TTC549 (cell line): ENCODE data around the gene LBP.
"Not testable (repeated sequence)": the region's sequence is repeated elsewhere in the genome, so short reads cannot be mapped to it uniquely, and the experiment has no call there.

Source experiments
- FAIRE-seq: peaks from 2 replicates; lab custom pipeline; 2012; peaks lifted over from hg19 to GRCh38; lab: Jason Lieb, UNC

Gene LBP, protein sequence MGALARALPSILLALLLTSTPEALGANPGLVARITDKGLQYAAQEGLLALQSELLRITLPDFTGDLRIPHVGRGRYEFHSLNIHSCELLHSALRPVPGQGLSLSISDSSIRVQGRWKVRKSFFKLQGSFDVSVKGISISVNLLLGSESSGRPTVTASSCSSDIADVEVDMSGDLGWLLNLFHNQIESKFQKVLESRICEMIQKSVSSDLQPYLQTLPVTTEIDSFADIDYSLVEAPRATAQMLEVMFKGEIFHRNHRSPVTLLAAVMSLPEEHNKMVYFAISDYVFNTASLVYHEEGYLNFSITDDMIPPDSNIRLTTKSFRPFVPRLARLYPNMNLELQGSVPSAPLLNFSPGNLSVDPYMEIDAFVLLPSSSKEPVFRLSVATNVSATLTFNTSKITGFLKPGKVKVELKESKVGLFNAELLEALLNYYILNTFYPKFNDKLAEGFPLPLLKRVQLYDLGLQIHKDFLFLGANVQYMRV

GRCh38 chr20:38346247-38346651, at the start of gene LBP:
Gene LBP, plus strand, starts transcription at chr20:38346482. Its CDS starts 35 bp downstream, at chr20:38346517.
- FAIRE-seq, result no peak

DNA sequence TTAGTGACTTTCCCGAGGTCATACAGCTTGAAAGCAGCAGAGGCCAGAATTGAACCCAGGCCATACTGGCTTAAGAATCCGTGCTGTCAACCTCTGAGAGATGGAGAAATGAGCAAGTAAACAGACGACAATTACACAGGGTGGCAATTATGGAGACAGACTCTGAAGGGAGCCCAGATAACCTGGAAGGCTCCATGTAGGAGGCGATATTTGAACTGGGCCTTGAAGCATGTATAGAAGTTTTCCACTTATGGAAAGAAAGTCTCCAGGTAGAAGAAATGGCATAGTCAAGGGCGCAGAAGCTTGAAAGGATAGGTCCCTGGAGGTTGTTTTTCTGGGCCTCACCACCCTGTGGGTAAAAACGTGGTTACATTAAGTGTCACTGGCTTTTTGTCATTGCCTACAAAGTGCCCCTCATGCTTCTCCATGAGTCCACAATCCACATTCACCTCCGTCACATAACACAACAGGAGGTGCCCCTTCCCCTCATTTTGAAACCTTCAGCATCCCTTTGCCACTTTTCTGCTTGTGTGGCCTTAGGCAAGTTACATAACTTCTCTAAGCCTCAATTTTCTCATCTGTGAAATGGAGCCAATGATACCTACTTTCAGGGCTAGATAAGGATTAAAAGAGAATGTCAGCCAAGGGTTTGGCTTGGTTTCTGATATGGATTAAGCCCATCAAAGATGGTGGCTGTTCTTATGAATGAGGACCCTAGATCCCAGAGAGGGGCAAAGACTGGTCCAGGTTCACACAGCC, 48.2 kb upstream of the LBP start:
- no peak for FAIRE-seq

- FAIRE-seq, result no peak
Measured at GRCh38 chr20:38298768-38299288, 47.5 kb upstream of the LBP start.

GRCh38 chr20:38299963-38300362, 46.3 kb upstream of the LBP start:
- no peak for FAIRE-seq

- no peak for FAIRE-seq
Measured at GRCh38 chr20:38300438-38300837, 45.8 kb upstream of the LBP start.

DNA sequence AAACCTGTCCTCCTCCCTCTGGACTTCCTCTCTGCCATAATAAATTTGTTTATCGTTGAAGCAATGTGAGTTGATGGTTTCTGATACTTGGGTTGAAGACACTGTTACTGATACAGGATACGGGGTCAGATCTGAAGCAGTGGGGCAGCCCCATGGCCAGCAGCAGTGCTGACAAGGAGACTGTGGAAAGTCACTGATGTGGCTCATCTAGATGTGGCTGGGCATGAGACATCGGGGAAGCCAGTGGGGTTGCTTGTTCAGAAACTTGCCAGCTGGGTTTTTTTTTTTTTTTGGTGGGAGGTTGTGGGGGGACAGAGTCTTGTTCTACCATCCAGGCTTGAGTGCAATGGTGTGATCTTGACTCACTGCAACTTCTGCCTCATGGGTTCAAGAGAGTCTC, 45.0 kb upstream of the LBP start:
- no peak for FAIRE-seq

DNA sequence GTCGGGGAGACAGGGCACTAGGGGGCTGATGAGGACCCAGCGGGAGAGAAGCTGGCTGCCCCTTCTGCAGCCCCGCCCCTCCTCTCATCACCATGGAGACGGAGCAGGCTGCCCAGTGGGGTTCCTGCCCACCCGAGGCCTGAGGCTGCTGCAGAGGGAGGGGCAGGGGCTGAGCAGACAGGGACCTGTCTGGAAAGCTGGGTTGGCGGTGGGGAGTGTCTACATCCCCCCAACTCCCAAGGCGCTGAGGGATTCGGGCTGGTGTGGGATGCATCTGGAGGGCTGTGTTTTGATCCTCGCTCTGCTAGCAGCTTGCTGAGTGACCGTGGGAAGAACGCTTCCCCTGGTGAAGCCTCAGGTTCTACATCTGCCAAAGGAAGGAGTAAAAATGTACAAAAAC, 43.5 kb upstream of the LBP start:
- no peak for FAIRE-seq

DNA sequence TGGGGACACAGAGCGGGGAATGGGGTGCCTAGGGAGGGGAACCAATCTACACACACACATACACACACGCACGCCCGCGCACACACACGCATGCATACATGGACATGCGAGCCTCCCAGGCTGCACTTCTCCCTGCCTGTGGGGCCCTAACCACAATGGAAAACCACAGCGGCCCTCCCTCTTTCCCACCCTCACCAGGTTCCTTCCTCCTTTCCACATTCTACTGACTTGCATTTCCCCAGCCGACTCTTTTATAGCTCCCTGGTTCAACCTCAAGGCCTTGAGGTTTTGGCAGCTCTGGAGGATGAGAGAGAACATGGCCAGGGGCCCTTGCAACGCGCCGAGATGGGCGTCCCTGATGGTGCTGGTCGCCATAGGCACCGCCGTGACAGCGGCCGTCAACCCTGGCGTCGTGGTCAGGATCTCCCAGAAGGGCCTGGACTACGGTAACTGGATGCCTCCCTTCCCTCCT, 42.3 kb upstream of the LBP start, which contains the start of gene BPI:
Gene BPI (plus strand): TSS at position 249 of the 472 bp plus-strand sequence. CDS start 68 bp downstream, at position 317.
- no peak for FAIRE-seq

- FAIRE-seq, result no peak
Measured at GRCh38 chr20:38304845-38305447, 41.3 kb upstream of the LBP start.

- FAIRE-seq, result no peak
Measured at GRCh38 chr20:38305541-38305940, 40.7 kb upstream of the LBP start.

- FAIRE-seq, result no peak
Measured at GRCh38 chr20:38306379-38306778, 39.9 kb upstream of the LBP start.

GRCh38 chr20:38307371-38308046, 38.8 kb upstream of the LBP start:
- no peak for FAIRE-seq

DNA sequence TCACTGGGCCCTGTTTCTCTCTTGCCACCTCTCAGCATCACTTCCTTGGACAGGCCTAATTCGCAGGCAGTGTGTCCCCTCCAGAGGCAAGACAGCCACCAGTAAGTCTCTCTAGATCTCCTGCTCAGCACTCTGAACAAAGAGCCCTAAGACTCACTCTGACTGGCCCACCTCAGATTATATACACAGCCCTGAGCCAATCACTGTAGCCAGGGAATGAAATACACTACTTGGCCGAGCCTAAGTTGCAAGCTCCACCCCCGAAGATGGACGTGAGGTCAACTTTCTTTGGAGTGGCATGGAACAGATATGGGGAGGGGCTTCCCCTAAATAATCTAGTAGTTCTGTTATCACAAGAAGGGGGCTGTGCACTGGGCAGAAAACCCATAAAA, 38.2 kb upstream of the LBP start:
- FAIRE-seq, result no peak

DNA sequence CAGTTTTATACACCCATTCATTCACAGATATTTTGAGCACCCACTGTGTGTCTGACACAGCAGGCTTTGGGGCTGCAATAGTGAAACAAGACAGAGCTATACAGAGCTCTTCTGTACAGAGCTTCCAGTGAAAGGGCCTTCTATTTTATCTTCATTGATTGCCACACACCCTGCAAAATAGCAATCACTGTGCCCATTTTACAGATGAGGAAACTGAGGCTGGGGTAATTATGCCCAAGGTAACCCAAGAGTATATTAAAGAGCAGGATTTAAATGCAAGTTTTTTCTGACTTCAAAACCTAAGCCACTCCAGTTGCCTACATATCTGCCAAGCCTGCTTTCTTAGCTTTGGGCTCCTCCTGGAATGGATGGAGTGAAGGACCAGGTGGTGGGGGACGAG, 37.8 kb upstream of the LBP start:
- FAIRE-seq, result no peak

DNA sequence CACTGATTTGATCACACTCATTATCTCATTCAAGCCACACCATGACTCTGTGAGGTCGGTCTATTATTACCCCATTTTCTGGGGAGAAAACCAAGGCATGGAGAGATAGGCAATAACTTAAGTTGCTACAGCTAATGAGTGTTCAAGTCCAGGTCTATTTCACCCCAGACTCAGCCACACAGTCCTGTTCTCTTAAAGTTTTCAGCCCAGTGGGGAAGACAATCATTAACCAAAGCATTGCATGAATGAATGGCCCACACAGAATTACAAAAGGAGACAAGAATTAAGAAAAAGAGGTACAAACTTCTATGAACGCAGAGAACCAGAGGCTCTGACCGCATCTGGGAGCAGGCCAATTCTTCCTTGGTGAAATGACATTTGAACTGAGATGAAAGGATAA, 35.2 kb upstream of the LBP start:
- no peak for FAIRE-seq

- FAIRE-seq, result no peak
Measured at GRCh38 chr20:38311491-38311890, 34.8 kb upstream of the LBP start.

DNA sequence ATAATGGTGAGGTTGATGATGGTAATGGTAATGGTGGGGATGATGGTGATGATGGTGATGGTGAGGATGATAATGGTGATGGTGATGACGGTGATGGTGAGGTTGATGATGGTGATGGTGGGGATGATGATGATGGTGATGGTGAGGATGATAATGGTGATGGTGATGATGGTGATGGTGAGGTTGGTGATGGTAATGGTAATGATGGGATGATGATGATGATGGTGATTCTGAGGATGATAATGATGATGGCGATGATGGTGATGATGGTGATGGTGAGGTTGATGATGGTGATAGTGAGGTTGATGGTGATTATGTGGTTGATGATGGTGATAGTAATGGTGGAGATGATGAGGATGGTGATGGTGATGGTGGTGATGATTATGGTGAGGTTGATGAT, 32.6 kb upstream of the LBP start:
- no peak for FAIRE-seq

- FAIRE-seq, result not testable (repeated sequence)
Measured at GRCh38 chr20:38314350-38314749, 31.9 kb upstream of the LBP start.

DNA sequence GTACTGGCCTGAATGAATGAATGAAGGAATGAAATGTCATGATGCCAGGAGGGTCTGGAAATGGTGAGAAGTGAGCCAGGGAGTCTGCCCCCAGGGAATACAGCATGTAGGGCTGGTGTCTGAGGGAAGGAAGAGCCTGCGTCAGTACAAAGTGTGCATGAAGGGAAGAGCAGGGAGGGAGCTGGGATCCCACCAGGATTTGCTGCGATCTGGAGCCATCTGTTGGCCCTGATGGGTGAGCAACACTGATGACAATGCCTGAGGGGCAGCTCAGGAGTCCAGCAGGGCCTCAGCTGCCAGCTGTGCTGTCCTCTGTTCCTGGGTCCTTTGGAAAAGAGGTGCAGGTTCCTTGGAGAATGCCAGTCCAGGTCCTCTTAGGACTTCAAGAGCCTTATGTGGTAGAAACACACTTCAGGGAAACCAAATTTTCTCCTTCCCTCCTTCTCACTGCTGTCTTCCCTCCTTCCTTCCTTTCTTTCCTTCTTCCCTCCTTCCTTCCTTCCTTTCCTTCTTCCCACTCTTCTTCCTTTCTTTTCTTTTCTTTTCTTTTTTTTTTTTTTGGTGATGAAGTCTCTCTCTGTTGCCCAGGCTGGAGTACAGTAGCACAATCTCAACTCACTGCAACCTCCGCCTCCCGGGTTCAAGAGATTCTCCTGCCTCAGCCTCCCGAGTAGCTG, 30.9 kb upstream of the LBP start:
- no peak for FAIRE-seq

DNA sequence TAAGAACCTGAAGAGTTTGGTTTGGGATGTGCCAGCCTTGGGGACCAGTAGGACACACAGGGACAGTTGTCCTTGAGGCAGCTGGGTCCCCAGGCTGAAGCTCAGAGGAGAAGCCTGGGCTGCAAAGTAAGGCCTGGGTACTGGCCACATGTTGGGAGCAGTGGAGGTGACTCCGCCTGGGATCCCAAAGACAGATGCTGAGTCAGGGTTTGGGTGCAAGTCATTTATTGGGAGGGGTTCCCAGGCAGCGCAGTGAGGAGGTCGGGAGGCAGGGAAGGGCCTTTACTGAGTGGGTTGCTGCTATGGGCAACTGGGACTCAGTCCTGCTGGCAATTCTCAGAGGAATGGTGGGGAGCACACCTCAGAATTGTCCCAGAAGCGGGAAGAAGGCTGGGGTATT, 29.9 kb upstream of the LBP start:
- no peak for FAIRE-seq

DNA sequence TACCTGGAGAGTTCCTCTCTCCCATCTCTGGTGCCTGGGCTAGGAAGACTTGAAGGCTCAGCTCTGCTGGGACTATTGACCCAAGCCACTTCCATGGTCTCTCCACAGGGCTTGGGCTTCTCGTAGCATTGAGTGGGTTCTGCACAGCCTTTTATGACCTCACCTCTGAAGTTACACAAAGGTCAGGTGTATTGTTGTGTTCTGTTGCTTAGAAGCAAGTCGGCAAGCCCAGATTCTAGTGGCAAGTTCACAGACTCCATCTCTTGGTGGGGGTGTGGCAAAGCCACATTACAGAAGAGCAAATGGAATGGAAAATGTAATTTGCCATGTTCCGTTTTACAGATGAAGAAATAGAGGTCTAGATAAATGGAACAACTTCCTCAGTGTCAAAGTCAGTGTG, 28.9 kb upstream of the LBP start:
- FAIRE-seq, result no peak
